Mesendoderm (in vitro differentiated cells): ENCODE measurements around the gene MAP2K3. TPM values are rescaled to one million over a fixed set of nuclear protein-coding genes. Genes with fewer than 3 reads are reported as not detected.

Source experiments
- DNase-seq: peaks from one replicate; pipeline ENCODE4 v3.0.0; 2013
- H2AK5ac ChIP-seq: 2 replicates; pipeline ENCODE4 v1.6.1; 2013; ENCODE audit warnings: low read length, inconsistent platforms
- H2BK120ac ChIP-seq: 2 replicates; pipeline ENCODE4 v1.6.1; 2013; ENCODE audit warnings: low read depth, mild to moderate bottlenecking, low read length, moderate library complexity, mixed read lengths
- H2BK15ac ChIP-seq: replicated peaks from 2 replicates; pipeline ENCODE4 v1.6.1; 2013; ENCODE audit warnings: low read depth, mild to moderate bottlenecking, moderate library complexity
- H2BK5ac ChIP-seq: 2 replicates; pipeline ENCODE4 v1.6.1; 2013; ENCODE audit warnings: low read length, inconsistent platforms
- H3K18ac ChIP-seq: 2 replicates; pipeline ENCODE4 v1.6.1; 2013; ENCODE audit warnings: mild to moderate bottlenecking, low read length, mixed read lengths
- H3K23ac ChIP-seq: one replicate; pipeline ENCODE4 v1.6.1; 2013; ENCODE audit warnings: low read length
- H3K27ac ChIP-seq: 2 replicates; pipeline ENCODE4 v1.5.1; 2013; ENCODE audit warnings: low read depth, mild to moderate bottlenecking, inconsistent platforms, low read length, moderate library complexity
- H3K27me3 ChIP-seq: 2 replicates; pipeline ENCODE4 v1.6.1; 2013; ENCODE audit warnings: low read length, control low read depth, mild to moderate bottlenecking, inconsistent platforms; ENCODE audit not compliant: insufficient read depth, poor library complexity
- H3K36me3 ChIP-seq: 2 replicates; pipeline ENCODE4 v1.6.1; 2013; ENCODE audit warnings: low read length, inconsistent platforms; ENCODE audit not compliant: control insufficient read depth, insufficient read depth
- H3K4ac ChIP-seq: one replicate; pipeline ENCODE4 v1.6.1; 2013; ENCODE audit warnings: low read depth, mild to moderate bottlenecking, low read length, moderate library complexity
- H3K4me1 ChIP-seq: 2 replicates; pipeline ENCODE4 v1.6.1; 2013; ENCODE audit warnings: low read depth, low read length, inconsistent platforms; ENCODE audit not compliant: control insufficient read depth
- H3K4me2 ChIP-seq: 2 replicates; pipeline ENCODE4 v1.6.1; 2013; ENCODE audit warnings: low read length
- H3K4me3 ChIP-seq: 2 replicates; pipeline ENCODE4 v1.5.1; 2013; ENCODE audit warnings: mild to moderate bottlenecking, low read length
- H3K56ac ChIP-seq: one replicate; pipeline ENCODE4 v1.6.1; 2013; ENCODE audit warnings: low read length
- H3K79me1 ChIP-seq: 2 replicates; pipeline ENCODE4 v1.6.1; 2013; ENCODE audit warnings: low read length, inconsistent platforms
- H3K79me2 ChIP-seq: 2 replicates; pipeline ENCODE4 v1.6.1; 2013; ENCODE audit warnings: mild to moderate bottlenecking, low read length; ENCODE audit not compliant: control insufficient read depth, insufficient read depth
- H3K9ac ChIP-seq: 2 replicates; pipeline ENCODE4 v1.6.1; 2013; ENCODE audit warnings: low read length, inconsistent platforms
- H4K5ac ChIP-seq: one replicate; pipeline ENCODE4 v1.6.1; 2013; ENCODE audit warnings: low read length
- H4K8ac ChIP-seq: one replicate; pipeline ENCODE4 v1.6.1; 2013; ENCODE audit warnings: low read depth, mild to moderate bottlenecking, control low read depth, low read length, moderate library complexity
- WGBS: extraction: QIAGEN DNeasy Blood & Tissue Kit; methylation state at CpG from one replicate; pipeline ENCODE4 v1.1.7; 2013; ENCODE audit warnings: low lambda C conversion rate, missing lambda C conversion rate; ENCODE audit not compliant: insufficient coverage; ENCODE audit errors: extremely low coverage; 5-methylcytosine and 5-hydroxymethylcytosine counted together
- polyA plus RNA-seq, 2 experiments: library from polyadenylated mRNA; stranded (reverse); fragments of 200-250 nt; gene quantifications; one replicate each; pipeline ENCODE4 v1.2.3, GENCODE V29; 2013

Gene MAP2K3
- polyA plus RNA-seq (2013, experiment 1 of 2): 33.8 TPM
- polyA plus RNA-seq (2013, experiment 2 of 2): 35.9 TPM

DNA sequence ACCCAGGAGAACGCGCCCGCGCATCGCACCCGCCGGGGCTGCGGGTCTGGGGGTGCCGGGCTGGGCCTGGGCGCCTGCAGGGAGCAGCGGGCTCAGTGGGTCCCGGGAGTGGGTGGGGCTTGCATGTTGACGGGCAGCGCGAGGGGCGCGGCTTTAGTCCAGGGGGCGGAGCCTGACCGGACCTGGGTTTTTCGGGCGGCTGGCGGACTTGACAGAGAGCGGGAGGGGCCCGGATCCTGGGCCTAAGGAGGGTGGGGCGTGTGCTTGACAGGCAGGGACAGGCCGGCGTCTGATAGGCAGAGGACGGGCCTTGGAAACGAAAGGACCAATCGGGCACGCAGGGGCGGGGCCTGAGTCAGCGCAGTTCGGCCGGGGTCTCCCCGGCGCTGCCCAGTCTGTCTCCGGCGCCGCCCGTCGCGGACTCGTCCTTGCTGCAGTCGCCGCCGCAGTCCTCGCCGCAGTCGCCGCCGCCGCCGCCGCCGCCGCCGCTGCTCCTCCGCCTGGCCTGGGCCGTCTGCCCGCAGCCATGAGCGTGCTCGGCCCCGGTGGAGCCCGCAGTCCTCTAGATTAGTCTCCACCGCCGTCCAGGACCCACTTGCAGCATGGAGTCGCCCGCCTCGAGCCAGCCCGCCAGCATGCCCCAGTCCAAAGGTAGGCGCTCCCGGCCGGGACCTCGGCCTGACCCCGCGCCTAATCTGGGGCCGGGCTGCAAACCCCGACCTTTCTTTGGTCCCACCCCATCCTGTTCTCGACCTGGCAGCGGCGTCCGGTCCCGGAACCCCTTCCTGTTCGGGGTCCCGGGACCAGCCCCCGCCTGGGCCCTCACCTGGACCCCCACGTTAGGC lies at the start of gene MAP2K3:
Gene MAP2K3 (plus strand): TSS at position 393 of the 845 bp plus-strand sequence. CDS start 210 bp downstream, at position 603.
- peak within 1 kb of the TSS; percentile 73 for H3K4me3 ChIP-seq
- H3K27me3 ChIP-seq: no peaks in the 10 kb centered on the region
- H2AK5ac ChIP-seq: no peak within 1 kb of the TSS
- H2BK120ac ChIP-seq: no peak within 1 kb of the TSS
- H3K27ac ChIP-seq: no peak within 1 kb of the TSS
- H3K36me3 ChIP-seq: no peaks in the 10 kb centered on the region
- H3K4me1 ChIP-seq: peaks cover 6% of the 10 kb centered on the region
- H3K56ac ChIP-seq: peak within 1 kb of the TSS; percentile 68
- peaks cover 43% of the 10 kb centered on the region for H3K79me2 ChIP-seq
- peak within 1 kb of the TSS; percentile 82 for H3K9ac ChIP-seq
- H4K8ac ChIP-seq: no peak within 1 kb of the TSS
- H4K5ac ChIP-seq: no peak within 1 kb of the TSS
- no peak within 1 kb of the TSS for H3K23ac ChIP-seq
- H3K18ac ChIP-seq: peak within 1 kb of the TSS; percentile 41
- no CpG with 5 or more reads among the region's 88 CpGs for WGBS
- H3K79me1 ChIP-seq: peaks cover 32% of the 10 kb centered on the region
- H2BK5ac ChIP-seq: no peak within 1 kb of the TSS
- H3K4ac ChIP-seq: peak within 1 kb of the TSS; percentile 63
- peak; percentile 99 for DNase-seq
- peak within 1 kb of the TSS; percentile 82 for H3K4me2 ChIP-seq
- H2BK15ac ChIP-seq: no peak within 1 kb of the TSS

GRCh38 chr17:21235921-21236320 lies 48.6 kb upstream of the MAP2K3 start:
- H3K4me3 ChIP-seq: no peak overlapping the region
- DNase-seq: no peak
- H3K36me3 ChIP-seq: no peaks in the 10 kb centered on the region
- no peak overlapping the region for H2BK15ac ChIP-seq
- H3K56ac ChIP-seq: no peak overlapping the region
- H2BK5ac ChIP-seq: no peak overlapping the region
- H3K9ac ChIP-seq: no peak overlapping the region
- H2AK5ac ChIP-seq: no peak overlapping the region
- H3K18ac ChIP-seq: no peak overlapping the region
- H3K4me1 ChIP-seq: no peaks in the 10 kb centered on the region
- H4K5ac ChIP-seq: no peak overlapping the region
- no peak overlapping the region for H2BK120ac ChIP-seq
- H3K4ac ChIP-seq: no peak overlapping the region
- H3K4me2 ChIP-seq: no peak overlapping the region
- no peaks in the 10 kb centered on the region for H3K79me1 ChIP-seq
- WGBS: no CpG with 5 or more reads among the region's 1 CpG
- no peak overlapping the region for H4K8ac ChIP-seq
- no peaks in the 10 kb centered on the region for H3K27me3 ChIP-seq
- H3K79me2 ChIP-seq: no peaks in the 10 kb centered on the region
- H3K23ac ChIP-seq: no peak overlapping the region
- no peak overlapping the region for H3K27ac ChIP-seq

DNA sequence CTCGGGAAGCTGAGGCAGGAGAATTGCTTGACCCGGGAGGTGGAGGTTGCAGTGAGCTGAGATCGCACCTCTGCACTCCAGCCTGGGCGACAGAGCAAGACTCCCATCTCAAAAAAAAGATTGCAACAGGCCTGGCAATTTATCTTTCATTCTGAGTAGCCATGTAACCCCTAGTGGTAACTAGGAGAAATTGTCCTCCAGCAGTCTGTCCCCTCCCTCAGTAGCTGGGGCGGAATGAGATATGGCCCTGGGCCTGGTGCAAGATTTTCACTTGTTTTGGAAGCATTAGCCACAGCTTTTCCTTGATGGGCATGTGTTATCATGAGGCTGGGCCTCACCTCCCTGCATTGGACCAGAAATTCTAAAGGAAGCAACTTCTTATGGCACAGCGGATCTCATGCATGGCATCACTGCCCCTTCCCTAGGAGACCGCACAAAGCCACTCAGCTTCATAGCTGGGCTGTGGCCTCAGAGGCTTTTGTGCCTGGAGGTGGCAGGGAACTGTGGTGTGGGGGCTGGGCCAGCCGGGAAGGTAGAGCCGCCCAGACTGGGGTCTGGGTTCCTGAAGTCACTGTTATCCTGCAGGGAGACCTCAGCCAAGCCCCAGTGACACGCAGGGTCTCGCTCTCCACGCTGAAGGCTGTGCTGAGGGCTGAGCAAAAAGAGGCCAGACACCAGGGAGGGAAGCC lies 44.7 kb upstream of the MAP2K3 start:
- H3K4me3 ChIP-seq: no peak overlapping the region
- no peak overlapping the region for H3K4me2 ChIP-seq
- H3K79me1 ChIP-seq: no peaks in the 10 kb centered on the region
- no peaks in the 10 kb centered on the region for H3K27me3 ChIP-seq
- no CpG with 5 or more reads among the region's 12 CpGs for WGBS
- H3K36me3 ChIP-seq: no peaks in the 10 kb centered on the region
- no peak overlapping the region for H2AK5ac ChIP-seq
- no peaks in the 10 kb centered on the region for H3K79me2 ChIP-seq
- H3K23ac ChIP-seq: no peak overlapping the region
- no peak overlapping the region for H2BK5ac ChIP-seq
- peak; percentile 72 for DNase-seq
- no peak overlapping the region for H2BK15ac ChIP-seq
- no peak overlapping the region for H3K18ac ChIP-seq
- H3K9ac ChIP-seq: no peak overlapping the region
- H3K4me1 ChIP-seq: no peaks in the 10 kb centered on the region
- no peak overlapping the region for H4K8ac ChIP-seq
- H3K27ac ChIP-seq: peak overlapping the region; percentile 30
- H2BK120ac ChIP-seq: no peak overlapping the region
- H3K56ac ChIP-seq: peak overlapping the region; percentile 28
- H4K5ac ChIP-seq: no peak overlapping the region
- H3K4ac ChIP-seq: no peak overlapping the region

DNA sequence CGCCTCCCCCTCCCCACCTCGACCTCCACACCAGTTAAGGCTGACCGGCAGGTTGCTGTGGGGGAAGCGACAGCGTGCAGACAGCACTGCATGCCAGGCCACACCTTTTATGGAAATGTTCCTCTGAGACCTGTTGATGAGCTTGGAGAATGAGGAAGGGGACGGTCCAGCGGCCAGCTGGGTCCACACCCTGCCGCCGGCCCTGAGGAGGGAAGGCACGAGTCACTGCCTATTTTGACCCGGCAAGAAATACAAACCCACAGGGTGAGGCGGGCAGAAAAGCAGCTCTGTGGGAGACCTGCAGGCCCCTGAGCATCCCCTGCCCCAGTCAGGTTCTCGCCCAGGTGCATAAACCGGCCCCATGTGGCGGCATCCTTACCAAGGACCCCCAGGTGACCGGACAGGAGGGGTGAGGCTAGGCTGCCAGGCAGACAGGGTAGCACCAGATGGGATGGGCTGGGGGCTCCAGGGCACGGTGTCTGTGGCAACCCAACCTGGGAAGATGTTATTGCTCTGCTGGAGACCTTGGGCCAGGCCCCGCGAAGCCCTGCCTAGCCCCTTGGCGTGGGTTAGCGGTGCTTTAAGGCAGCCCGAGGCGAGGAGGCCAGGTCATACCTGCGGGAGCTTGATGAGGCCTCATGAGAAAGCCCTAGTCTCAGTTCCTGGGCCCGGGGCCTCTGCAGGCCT lies 44.0 kb upstream of the MAP2K3 start:
- Histone ChIP-seq H3K18ac (no peak overlapping the region), H4K5ac (no peak overlapping the region), H3K9ac (no peak overlapping the region), H2BK15ac (no peak overlapping the region), H3K79me2 (no peaks in the 10 kb centered on the region), H3K4me1 (no peaks in the 10 kb centered on the region), H3K79me1 (no peaks in the 10 kb centered on the region), H3K4me2 (no peak overlapping the region), H2AK5ac (no peak overlapping the region), H2BK120ac (no peak overlapping the region), H3K4ac (no peak overlapping the region), H3K4me3 (no peak overlapping the region), H3K27me3 (no peaks in the 10 kb centered on the region), H3K27ac (no peak overlapping the region), H3K36me3 (no peaks in the 10 kb centered on the region), H3K23ac (no peak overlapping the region), H3K56ac (peak overlapping the region; percentile 28), H4K8ac (no peak overlapping the region), H2BK5ac (no peak overlapping the region)
- peak; percentile 58 for DNase-seq
- WGBS: no CpG with 5 or more reads among the region's 25 CpGs

GRCh38 chr17:21241564-21241963 lies 42.9 kb upstream of the MAP2K3 start:
- Histone ChIP-seq H2AK5ac (no peak overlapping the region), H3K18ac (no peak overlapping the region), H3K79me1 (no peaks in the 10 kb centered on the region), H3K23ac (no peak overlapping the region), H3K36me3 (no peaks in the 10 kb centered on the region), H4K5ac (no peak overlapping the region), H4K8ac (no peak overlapping the region), H3K27ac (no peak overlapping the region), H2BK120ac (no peak overlapping the region), H3K27me3 (no peaks in the 10 kb centered on the region), H3K79me2 (no peaks in the 10 kb centered on the region), H2BK5ac (no peak overlapping the region), H3K4ac (no peak overlapping the region), H3K9ac (no peak overlapping the region), H3K56ac (no peak overlapping the region), H3K4me1 (no peaks in the 10 kb centered on the region), H2BK15ac (no peak overlapping the region), H3K4me2 (no peak overlapping the region), H3K4me3 (no peak overlapping the region)
- WGBS: no CpG with 5 or more reads among the region's 11 CpGs
- no peak for DNase-seq
